ENCODE results near the gene ICA1L.
"Not testable (repeated sequence)": the region's sequence is repeated elsewhere in the genome, so short reads cannot be mapped to it uniquely, and the experiment has no call there.

Gene ICA1L

DNA sequence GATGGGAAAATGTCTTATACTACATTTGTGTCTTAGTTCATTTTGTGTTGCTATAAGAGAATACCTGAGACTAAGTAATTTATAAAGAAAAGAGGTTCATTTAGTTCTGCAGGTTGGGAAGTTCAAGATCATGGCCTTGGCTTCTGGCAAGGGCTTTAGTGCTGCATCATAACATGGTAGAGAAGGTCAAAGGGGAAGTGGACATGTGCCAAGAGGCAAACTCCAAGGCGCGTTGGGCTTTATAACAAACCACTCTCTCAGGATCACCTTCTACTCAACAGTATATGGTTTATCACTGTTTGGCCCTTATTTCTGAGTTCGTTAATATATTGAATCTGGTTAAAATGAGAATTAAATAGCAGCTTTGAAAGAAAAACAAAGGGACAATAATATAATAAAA, 58.2 kb downstream of the ICA1L start:
- Histone ChIP-seq H3K4me3 (ENCODE audit: low read depth in 1 of 2, low read length in 2 of 2) (no peak overlapping the region), H3K9me3 (ENCODE audit: low read length) (no peaks in the 10 kb centered on the region), H3K9ac (ENCODE audit: low read length) (no peak overlapping the region), H3K27me3 (ENCODE audit: control insufficient read depth in 1 of 2, insufficient read depth in 2 of 2, low read length in 2 of 2) (no peaks in the 10 kb centered on the region), H3K27ac (ENCODE audit: low read depth, low read length) (no peak overlapping the region), H3K4me1 (ENCODE audit: insufficient read depth, low read length) (peaks cover 8% of the 10 kb centered on the region), H3K36me3 (ENCODE audit: insufficient read depth, low read length) (no peaks in the 10 kb centered on the region)

DNA sequence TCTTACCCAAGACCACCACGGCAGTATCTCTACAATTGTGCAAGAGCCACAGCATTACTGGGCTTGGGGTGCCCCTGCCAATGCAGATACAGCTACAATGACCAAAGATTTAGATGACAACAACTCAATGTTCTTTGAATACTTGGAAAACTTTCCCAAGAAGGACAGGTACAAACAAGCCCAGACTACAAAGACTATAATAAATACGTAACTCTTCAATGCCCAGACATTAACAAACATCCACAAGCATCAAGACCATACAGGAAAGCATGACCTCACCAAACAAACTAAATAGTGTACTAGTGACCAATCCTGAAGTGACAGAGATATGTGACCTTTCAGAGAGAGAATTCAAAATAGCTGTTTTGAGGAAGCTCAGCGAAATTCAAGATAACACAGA, 62.8 kb downstream of the ICA1L start:
- H3K4me3 ChIP-seq (ENCODE audit: low read depth in 1 of 2, low read length in 2 of 2) = no peak overlapping the region
- no peak overlapping the region for H3K27ac ChIP-seq (ENCODE audit: low read depth, low read length)
- H3K36me3 ChIP-seq (ENCODE audit: insufficient read depth, low read length) = no peaks in the 10 kb centered on the region
- H3K4me1 ChIP-seq (ENCODE audit: insufficient read depth, low read length) = peaks cover 13% of the 10 kb centered on the region
- no peaks in the 10 kb centered on the region for H3K27me3 ChIP-seq (ENCODE audit: control insufficient read depth in 1 of 2, insufficient read depth in 2 of 2, low read length in 2 of 2)
- no peaks in the 10 kb centered on the region for H3K9me3 ChIP-seq (ENCODE audit: low read length)
- H3K9ac ChIP-seq (ENCODE audit: low read length) = no peak overlapping the region

DNA sequence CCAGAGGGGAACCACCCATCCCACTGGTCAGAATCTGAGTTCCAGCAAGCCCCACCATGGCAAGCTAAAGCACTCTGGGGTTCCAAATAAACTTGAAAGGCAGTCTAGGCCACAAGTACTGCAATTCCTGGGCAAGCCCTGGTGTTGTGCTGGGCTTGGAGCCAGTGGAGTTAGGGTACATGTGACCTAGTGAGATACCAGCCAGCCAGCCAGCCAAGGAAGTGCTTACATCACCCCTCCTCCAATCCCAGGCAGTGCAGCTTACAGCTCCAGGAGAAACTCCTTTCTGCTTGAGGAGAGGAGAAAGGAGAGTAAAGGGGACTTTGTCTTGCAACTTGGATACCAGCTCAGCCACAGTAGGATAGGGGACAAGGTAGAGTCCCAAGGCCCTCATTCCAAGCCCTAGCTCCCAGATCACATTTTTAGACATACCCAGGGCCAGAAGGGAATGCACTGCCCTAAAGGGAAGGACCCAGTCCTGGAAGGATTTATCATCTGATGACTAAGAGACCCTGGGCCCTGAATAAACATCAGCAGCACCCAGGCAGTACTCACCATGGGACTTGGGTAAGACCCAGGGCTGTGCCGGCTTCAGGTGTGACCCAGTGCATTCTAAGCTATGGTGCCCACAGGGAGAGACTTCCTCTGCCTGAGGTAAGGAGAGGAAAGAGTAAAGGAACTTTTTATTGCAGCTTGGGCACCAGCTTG, 64.0 kb downstream of the ICA1L start:
- not testable (repeated sequence) for H3K9me3 ChIP-seq (ENCODE audit: low read length); H3K27me3 ChIP-seq (ENCODE audit: control insufficient read depth in 1 of 2, insufficient read depth in 2 of 2, low read length in 2 of 2); H3K9ac ChIP-seq (ENCODE audit: low read length); H3K36me3 ChIP-seq (ENCODE audit: insufficient read depth, low read length); H3K4me3 ChIP-seq (ENCODE audit: low read depth in 1 of 2, low read length in 2 of 2)
- Histone ChIP-seq H3K4me1 (ENCODE audit: insufficient read depth, low read length) (peaks cover 13% of the 10 kb centered on the region), H3K27ac (ENCODE audit: low read depth, low read length) (peak overlapping the region; percentile 14)

DNA sequence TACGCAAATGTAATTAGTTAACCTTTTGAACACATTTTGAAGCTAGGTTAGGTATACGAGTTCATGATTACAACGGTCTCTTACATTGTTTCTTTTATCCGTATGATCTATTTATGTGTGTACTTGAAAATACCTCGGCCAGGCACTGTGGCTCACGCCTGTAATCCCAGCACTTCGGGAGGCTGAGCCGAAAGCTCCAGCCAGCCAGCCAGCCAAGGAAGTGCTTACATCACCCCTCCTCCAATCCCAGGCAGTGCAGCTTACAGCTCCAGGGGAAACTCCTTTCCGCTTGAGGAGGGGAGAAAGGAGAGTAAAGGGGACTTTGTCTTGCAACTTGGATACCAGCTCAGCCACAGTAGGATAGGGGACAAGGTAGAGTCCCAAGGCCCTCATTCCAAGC, 65.7 kb downstream of the ICA1L start:
- not testable (repeated sequence) for H3K9me3 ChIP-seq (ENCODE audit: low read length); H3K27me3 ChIP-seq (ENCODE audit: control insufficient read depth in 1 of 2, insufficient read depth in 2 of 2, low read length in 2 of 2); H3K27ac ChIP-seq (ENCODE audit: low read depth, low read length); H3K9ac ChIP-seq (ENCODE audit: low read length); H3K36me3 ChIP-seq (ENCODE audit: insufficient read depth, low read length); H3K4me3 ChIP-seq (ENCODE audit: low read depth in 1 of 2, low read length in 2 of 2)
- H3K4me1 ChIP-seq (ENCODE audit: insufficient read depth, low read length) = peaks cover 13% of the 10 kb centered on the region

DNA sequence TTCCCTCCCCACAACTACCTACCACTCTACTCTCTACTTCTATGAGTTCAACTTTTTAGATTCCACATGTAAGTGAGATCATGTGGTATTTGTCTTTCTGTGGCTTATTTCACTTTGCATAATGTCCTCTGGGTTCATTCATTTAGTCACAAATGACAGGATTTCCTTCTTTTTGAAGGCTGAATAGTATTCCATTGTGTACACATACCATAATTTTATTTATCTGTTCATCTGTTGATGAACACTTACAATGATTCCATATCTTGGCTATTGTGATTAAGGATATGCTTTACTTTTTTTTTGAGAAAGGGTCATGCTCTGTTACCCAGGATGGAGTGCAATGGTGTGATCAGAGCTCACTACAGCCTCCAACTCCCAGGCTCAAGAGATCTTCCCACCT, 73.6 kb downstream of the ICA1L start:
- no peaks in the 10 kb centered on the region for H3K27me3 ChIP-seq (ENCODE audit: control insufficient read depth in 1 of 2, insufficient read depth in 2 of 2, low read length in 2 of 2)
- H3K9ac ChIP-seq (ENCODE audit: low read length) = no peak overlapping the region
- no peak overlapping the region for H3K4me3 ChIP-seq (ENCODE audit: low read depth in 1 of 2, low read length in 2 of 2)
- H3K36me3 ChIP-seq (ENCODE audit: insufficient read depth, low read length) = no peaks in the 10 kb centered on the region
- H3K4me1 ChIP-seq (ENCODE audit: insufficient read depth, low read length) = no peaks in the 10 kb centered on the region
- no peaks in the 10 kb centered on the region for H3K9me3 ChIP-seq (ENCODE audit: low read length)
- no peak overlapping the region for H3K27ac ChIP-seq (ENCODE audit: low read depth, low read length)

- H3K9me3 ChIP-seq (ENCODE audit: low read length) = no peaks in the 10 kb centered on the region
- no peaks in the 10 kb centered on the region for H3K27me3 ChIP-seq (ENCODE audit: control insufficient read depth in 1 of 2, insufficient read depth in 2 of 2, low read length in 2 of 2)
- H3K4me3 ChIP-seq (ENCODE audit: low read depth in 1 of 2, low read length in 2 of 2) = no peak overlapping the region
- no peaks in the 10 kb centered on the region for H3K4me1 ChIP-seq (ENCODE audit: insufficient read depth, low read length)
- no peak overlapping the region for H3K9ac ChIP-seq (ENCODE audit: low read length)
- peaks cover 11% of the 10 kb centered on the region for H3K36me3 ChIP-seq (ENCODE audit: insufficient read depth, low read length)
- no peak overlapping the region for H3K27ac ChIP-seq (ENCODE audit: low read depth, low read length)
Observed at GRCh38 chr2:202790676-202791075, 80.9 kb downstream of the ICA1L start.

DNA sequence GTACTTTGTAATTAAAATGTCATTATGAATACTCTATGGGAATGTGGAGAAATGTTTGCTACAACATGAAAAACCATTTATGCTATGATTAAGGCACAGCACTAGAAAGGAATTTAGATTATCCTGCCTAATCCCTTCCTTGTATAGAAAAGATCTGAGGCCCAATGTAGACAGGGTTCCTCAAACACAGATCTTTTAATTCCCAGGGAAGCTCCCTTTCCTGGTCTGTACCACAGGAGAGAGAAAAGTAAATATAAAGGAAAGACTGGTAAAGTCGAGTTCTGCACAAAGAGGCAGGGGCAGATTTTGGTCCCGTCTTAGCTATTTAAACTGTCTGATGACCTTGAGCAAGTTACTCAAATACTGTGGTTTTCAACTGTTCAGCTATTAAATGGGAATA, 84.7 kb downstream of the ICA1L start:
- Histone ChIP-seq H3K4me1 (ENCODE audit: insufficient read depth, low read length) (no peaks in the 10 kb centered on the region), H3K9ac (ENCODE audit: low read length) (no peak overlapping the region), H3K4me3 (ENCODE audit: low read depth in 1 of 2, low read length in 2 of 2) (no peak overlapping the region), H3K9me3 (ENCODE audit: low read length) (no peaks in the 10 kb centered on the region), H3K27ac (ENCODE audit: low read depth, low read length) (no peak overlapping the region), H3K27me3 (ENCODE audit: control insufficient read depth in 1 of 2, insufficient read depth in 2 of 2, low read length in 2 of 2) (no peaks in the 10 kb centered on the region), H3K36me3 (ENCODE audit: insufficient read depth, low read length) (peaks cover 11% of the 10 kb centered on the region)

GRCh38 chr2:202782940-202783558, 88.5 kb downstream of the ICA1L start:
- Histone ChIP-seq H3K4me1 (ENCODE audit: insufficient read depth, low read length) (no peaks in the 10 kb centered on the region), H3K36me3 (ENCODE audit: insufficient read depth, low read length) (peaks cover 6% of the 10 kb centered on the region), H3K4me3 (ENCODE audit: low read depth in 1 of 2, low read length in 2 of 2) (no peak overlapping the region), H3K27me3 (ENCODE audit: control insufficient read depth in 1 of 2, insufficient read depth in 2 of 2, low read length in 2 of 2) (no peaks in the 10 kb centered on the region), H3K9ac (ENCODE audit: low read length) (no peak overlapping the region), H3K27ac (ENCODE audit: low read depth, low read length) (no peak overlapping the region), H3K9me3 (ENCODE audit: low read length) (no peaks in the 10 kb centered on the region)

GRCh38 chr2:202780514-202781021, 91.0 kb downstream of the ICA1L start:
- Histone ChIP-seq H3K9ac (ENCODE audit: low read length) (no peak overlapping the region), H3K9me3 (ENCODE audit: low read length) (no peaks in the 10 kb centered on the region), H3K27ac (ENCODE audit: low read depth, low read length) (no peak overlapping the region)

DNA sequence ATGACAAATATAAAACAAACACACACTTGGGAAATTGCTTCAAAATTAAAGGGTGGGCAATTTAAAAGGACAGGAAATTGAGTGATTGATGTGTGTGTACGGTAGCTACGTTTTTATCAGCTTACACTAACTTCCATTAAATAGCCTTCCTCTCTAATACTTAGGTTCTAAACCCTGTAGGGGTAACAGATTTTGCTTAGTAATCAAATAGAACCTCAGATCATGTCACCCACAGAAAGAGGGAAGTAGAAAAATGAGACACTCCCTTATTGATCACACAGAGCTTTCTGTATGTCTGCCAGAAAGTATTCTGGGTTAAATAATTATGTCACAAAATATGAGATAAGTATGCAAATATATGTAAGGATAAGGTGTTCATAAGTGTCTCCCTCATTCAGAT, 93.3 kb downstream of the ICA1L start:
- Histone ChIP-seq H3K27ac (ENCODE audit: low read depth, low read length) (no peak overlapping the region), H3K9ac (ENCODE audit: low read length) (no peak overlapping the region), H3K36me3 (ENCODE audit: insufficient read depth, low read length) (peaks cover 3% of the 10 kb centered on the region), H3K9me3 (ENCODE audit: low read length) (no peaks in the 10 kb centered on the region), H3K27me3 (ENCODE audit: control insufficient read depth in 1 of 2, insufficient read depth in 2 of 2, low read length in 2 of 2) (no peaks in the 10 kb centered on the region), H3K4me3 (ENCODE audit: low read depth in 1 of 2, low read length in 2 of 2) (no peak overlapping the region), H3K4me1 (ENCODE audit: insufficient read depth, low read length) (no peaks in the 10 kb centered on the region)

More at GRCh38 chr2:202780514-202781021, 91.0 kb downstream of the ICA1L start:
- H3K36me3 ChIP-seq (ENCODE audit: insufficient read depth, low read length) = peaks cover 3% of the 10 kb centered on the region
- no peaks in the 10 kb centered on the region for H3K27me3 ChIP-seq (ENCODE audit: control insufficient read depth in 1 of 2, insufficient read depth in 2 of 2, low read length in 2 of 2)
- H3K4me3 ChIP-seq (ENCODE audit: low read depth in 1 of 2, low read length in 2 of 2) = no peak overlapping the region
- no peaks in the 10 kb centered on the region for H3K4me1 ChIP-seq (ENCODE audit: insufficient read depth, low read length)

DNA sequence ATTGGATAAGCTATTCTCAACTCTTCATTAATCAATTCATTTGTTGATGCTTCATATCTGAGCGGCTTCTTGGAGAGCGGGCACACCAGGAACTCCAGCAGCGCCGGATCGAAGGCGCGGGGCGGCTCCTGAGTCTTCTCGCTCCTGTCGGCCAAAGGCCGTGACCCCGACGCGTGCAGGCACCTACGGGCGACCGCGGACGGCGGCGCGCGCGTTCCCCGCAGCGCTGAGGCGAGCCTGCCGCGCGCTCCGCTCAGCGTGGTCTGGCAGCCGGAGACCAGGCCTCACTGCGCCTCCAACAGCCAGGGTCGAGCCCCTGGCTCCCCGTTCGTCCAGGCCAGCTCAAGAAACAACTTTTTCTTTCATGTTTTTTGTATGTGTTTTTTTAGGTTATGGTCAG, 97.5 kb downstream of the ICA1L start:
- peaks cover 3% of the 10 kb centered on the region for H3K36me3 ChIP-seq (ENCODE audit: insufficient read depth, low read length)

More for the DNA sequence above, 97.5 kb downstream of the ICA1L start:
- H3K27ac ChIP-seq (ENCODE audit: low read depth, low read length) = no peak overlapping the region
- no peaks in the 10 kb centered on the region for H3K9me3 ChIP-seq (ENCODE audit: low read length)
- H3K4me3 ChIP-seq (ENCODE audit: low read depth in 1 of 2, low read length in 2 of 2) = no peak overlapping the region
- H3K4me1 ChIP-seq (ENCODE audit: insufficient read depth, low read length) = no peaks in the 10 kb centered on the region
- H3K9ac ChIP-seq (ENCODE audit: low read length) = no peak overlapping the region
- H3K27me3 ChIP-seq (ENCODE audit: control insufficient read depth in 1 of 2, insufficient read depth in 2 of 2, low read length in 2 of 2) = no peaks in the 10 kb centered on the region
